NCI-H82 treated with DMSO at 0.1 percent for 48 hours (cell line): Measurements from ENCODE around the gene F8A3.
"Not testable (repeated sequence)": the region's sequence is repeated elsewhere in the genome, so short reads cannot be mapped to it uniquely, and the experiment has no call there.

Experiments used
- DNase-seq: peaks from one replicate; lab custom pipeline; 2025; ENCODE audit not compliant: unreplicated experiment; lab: John Stamatoyannopoulos, UW

Gene F8A3

DNA sequence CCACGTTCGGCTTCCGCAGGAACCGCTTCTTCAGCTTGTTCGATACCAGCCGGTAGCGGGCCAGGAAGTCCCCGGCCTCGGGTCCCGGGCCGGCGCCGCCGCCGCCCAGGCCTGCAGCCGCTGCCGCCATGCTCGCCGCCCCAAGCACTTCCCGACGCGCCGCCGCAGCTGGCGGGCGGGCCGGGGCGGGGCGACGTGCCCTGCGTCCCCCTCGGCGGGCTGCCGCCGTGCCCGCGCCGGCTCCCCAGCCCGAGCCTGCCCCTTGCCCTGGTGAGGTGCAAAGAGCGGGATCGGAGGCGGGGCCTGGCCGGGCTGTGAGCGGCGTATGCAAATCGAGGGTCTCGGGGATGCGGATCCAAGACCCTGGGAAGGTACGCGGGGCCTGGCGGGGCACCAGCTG lies at the start of gene F8A3:
TSS of gene F8A3 (minus strand) at position 150 of the 400 bp plus-strand sequence. CDS start at position 130, 20 bp downstream.
- not testable (repeated sequence) for DNase-seq

DNA sequence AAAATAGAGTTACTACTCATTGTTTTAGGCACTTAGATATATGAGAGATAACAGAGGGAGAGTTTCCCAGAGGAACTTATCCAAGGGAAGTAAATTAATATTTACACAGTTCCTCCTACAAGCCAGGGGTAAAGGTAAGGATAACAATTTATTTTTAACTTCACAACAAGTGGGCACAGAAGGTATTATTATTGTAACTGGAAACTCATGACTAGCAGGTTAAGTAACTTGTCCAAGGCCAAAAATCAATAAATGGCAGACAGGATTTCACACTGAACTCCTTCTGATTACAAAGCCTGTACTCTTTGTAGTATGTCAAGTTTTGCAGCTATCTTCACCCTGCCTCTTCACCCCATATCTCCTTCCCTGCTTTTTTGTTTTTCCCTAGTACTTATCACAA lies 46.9 kb upstream of the F8A3 start:
- no peak for DNase-seq

DNA sequence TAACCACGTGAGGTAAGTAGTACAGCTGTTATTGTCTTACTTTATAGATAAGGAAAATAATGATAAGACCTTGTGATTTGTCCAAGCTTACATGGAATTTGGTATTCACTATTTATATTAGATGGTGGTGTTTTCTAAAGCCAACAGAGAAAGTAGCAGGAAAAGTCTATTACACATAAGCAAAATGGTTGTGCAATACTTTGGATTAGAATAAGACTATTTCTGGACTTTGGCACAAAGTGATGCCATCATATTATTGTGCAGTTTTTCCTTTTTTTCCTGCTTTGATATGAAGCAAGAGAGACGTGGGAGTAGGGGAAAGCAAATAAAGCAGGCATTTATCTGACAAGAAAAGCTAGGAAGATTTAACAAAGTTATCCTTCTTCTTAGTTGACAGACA lies 36.7 kb upstream of the F8A3 start:
- DNase-seq = not testable (repeated sequence)

DNA sequence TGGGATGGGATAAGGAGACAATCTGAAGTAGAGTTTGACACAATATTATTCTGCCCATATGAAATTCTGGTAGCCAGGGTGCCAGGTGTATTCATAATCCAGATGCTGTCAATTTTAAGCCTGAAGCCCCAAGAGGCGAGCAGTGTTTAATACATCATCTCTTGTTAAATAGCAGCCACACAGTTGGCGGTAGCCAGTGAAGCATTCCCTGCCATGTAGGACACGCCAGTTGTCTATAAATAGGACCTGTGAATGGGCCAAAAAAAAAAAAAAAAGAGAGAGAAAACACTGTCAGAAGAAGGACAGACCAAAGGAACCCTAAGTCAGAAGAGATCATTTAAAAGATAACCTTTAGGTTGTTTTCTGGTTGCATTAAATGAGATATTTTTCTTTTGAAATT lies 33.0 kb upstream of the F8A3 start:
- DNase-seq = not testable (repeated sequence)

DNA sequence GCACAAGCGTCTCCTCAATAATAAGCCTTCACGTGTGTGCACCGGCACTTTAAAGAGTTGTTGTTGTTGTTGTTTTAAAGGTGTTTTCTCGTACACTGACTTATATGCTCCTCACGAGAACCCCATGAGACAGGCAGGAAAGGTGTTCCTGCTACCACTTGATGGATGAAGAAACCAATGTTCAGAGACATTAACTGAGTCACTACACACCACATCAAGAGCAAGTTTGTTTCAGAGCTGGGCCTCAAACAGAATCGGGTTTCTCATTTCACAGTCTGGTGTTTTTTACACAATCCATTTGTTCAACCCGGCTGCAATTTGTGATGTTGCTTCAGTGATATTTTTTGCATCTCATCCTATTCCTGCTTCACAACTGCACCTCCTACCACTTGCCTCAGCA lies 18.7 kb upstream of the F8A3 start:
- DNase-seq = not testable (repeated sequence)

DNA sequence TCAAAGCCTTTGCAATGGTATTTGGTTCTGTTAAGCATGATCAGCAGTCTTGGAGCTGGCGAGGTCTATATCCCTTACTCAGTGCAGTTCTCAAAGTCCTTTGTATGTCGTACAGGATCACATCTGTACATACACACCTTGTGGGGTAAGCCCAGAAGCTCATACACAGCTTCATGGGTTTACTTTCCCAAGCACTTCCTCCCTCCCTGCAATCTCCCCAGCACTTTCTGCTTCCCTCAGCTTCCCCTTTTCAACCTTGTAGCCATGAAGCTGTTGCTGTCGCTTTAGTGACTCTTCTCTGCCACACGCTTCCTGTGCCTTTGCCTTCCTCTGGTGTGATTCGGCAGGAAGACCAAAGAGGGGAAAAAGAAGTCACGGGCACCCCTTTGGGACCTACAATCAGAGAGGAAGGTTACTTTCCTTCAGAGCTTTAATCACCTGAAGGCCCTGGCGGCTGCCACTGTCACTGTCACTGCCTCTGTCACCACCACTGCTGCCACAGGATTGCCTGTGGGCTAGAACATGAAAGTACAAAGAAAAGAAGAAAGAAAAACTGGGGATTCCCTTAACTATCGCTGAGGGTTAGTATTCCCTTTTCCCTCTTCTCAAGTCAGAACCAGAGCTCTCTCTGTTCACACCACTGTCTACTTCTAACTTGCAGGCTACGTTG lies 8.0 kb upstream of the F8A3 start:
- DNase-seq = not testable (repeated sequence)

DNA sequence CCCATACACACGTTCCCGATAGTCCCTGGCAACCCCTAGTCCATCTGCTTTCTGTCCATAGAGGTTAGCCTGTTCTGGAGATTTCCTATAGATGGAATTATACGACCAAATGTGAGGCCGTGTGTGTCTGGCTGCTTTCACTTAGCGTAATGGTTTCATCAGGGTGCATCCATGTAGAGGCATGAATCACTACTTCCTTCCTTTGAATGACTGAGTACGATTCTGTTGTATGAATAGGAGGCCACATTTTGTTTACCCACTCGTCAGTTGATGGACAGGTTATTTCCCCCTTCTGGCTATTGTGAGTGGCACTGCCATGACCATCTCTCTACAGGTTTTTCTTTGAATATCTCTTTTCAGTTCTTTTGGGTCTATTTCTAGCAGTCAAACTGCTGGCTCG lies 2.1 kb upstream of the F8A3 start:
- not testable (repeated sequence) for DNase-seq

DNA sequence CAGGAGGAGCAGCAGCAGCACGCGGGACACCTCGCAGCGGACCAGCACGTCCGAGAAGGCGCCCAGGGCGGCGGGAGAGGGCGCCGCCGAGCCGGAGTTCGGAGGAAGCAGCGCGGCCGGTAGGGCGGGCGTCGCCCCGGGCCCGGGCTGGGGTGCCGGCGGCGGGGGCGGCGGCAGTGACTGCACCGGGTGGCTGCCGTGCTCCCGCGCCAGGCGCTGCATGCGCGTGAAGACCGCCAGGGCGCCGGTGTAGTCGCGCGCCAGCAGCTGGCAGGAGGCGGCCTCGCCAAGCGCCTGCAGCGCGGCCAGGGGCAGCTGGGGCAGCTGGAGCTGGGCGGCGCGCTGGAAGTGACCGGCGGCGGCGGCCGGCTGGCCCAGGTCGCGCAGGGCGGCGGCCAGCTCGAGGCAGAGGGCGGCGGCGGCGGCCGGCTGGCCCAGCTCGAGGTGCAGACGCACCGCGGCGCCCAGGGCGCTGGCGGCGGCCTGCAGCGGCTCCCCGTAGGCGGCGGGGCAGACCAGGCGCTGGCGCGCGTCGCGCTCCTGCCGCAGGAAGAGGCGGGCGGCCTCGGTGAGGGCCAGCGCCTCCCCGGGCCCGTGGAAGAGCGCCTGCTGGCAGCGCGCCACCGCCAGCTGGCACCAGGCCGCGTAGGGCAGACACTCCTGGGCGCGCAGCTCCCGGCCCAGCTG lies 516 bp downstream of the F8A3 start:
- not testable (repeated sequence) for DNase-seq

DNA sequence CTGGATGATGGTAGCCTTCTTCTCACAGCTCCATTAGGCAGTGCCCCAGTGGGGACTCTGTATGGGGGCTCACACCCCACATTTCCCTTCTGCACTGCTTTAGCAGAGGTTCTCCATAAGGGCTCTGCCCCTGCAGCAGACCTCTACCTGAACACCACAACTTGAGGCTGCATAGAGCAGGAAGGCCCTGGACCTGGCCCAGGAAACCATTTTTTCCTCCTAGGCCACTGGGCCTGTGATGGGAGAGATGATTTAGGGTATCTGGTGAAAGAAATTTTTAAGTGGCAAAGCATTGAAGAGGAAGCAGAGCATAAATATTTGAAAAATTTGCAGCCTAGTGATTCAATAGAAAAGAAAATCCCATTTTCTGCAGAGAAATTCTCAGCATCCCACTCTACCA lies 17.3 kb downstream of the F8A3 start:
- DNase-seq = no peak

DNA sequence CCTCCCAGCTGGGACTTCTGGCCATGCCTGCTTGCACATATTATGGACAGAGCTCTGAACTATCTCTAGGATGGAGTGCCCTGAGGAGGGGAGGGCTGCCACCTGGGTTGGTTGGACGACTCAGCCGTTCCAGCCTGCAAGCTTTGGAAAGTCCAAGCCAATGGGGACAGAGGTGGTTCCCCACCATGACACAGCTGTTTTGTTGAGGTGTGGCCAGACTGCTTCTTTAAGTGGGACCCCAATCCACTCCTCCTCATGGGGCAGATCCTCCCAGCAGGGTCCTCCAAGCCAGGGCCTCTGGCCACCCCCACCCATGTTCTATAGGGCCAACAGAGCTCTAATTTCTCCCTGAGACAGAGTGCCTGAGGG lies 22.7 kb downstream of the F8A3 start:
- DNase-seq = no peak

DNA sequence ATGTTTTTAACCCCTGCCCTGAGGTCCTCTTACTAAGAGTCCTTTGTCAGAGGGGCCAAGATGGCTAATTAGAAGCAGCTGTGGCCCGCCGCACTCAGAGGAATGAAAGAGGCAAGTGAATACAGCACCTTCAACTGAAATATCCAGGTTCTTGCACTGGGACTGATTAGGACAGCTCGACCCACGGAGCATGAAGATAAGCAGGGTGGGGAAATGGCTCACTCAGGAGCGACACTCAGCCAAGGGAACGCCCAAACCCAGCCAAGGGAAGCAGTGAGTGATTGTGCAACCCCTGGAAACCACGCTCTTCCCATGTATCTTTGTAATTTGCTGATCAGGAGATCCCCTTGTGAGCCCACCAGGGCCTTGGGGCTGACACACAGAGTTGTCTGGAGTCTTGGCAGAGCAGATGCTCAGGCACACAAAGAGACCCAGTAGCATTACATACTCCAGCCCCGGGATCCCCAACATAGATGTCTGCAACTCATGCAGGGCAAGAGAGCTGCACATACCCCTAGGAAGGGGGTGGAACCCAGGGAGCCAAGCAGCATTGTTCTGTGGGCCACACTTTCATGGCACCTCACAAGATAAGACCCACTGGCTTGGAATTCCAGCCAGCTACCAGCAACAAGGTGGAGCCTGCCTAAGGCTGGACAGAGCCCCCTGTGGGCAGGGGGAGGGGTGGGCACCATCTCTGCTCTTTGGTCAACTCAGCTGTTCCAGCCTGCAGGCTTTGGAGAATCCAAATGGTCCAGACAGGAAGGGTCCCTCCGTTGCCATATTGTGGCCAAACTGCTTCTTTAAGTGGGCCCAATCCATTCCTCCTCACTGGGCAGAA lies 23.3 kb downstream of the F8A3 start:
- no peak for DNase-seq

DNA sequence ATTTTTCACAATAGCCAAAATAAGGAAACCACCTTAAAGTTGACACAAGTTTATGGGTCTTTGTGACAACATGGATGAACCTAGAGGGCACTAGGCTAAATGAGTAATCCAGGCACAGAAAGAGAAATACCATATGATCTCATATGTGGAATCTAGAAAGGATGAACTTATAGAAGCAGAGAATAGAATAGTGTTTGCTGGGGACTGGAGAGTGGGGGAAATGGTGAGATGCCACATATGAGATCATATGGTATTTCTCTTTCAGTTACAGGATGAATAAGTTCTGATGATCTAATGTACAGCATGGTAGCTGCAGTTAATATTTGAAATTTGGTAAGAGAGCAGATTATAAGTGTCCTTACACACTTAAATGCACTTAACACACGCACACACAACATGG lies 40.7 kb downstream of the F8A3 start:
- no peak for DNase-seq
